GM04504 (cell line): ENCODE results near the gene ACOD1.
A peak's percentile ranks its signal among the peaks of the same experiment; 100 is the strongest.

Experiments used
- DNase-seq: peaks from one replicate; pipeline ENCODE4 v3.0.0-alpha.2; 2012; ENCODE audit warnings: low read depth

The ACOD1 gene

GRCh38 chr13:76991796-76992547 is 43.7 kb downstream of the ACOD1 start, which contains the start of gene CLN5:
Gene CLN5, plus strand, starts transcription at chr13:76992081. Its CDS starts 18 bp downstream, at chr13:76992099.
- DNase-seq: peak; percentile 78

- DNase-seq: no peak
These were observed 44.3 kb downstream of the ACOD1 start for GRCh38 chr13:76992548-76993001.

GRCh38 chr13:76993021-76993420 is 44.7 kb downstream of the ACOD1 start:
- no peak for DNase-seq

GRCh38 chr13:76993473-76993872 is 45.2 kb downstream of the ACOD1 start:
- DNase-seq: no peak

- DNase-seq: no peak
These were observed 46.0 kb downstream of the ACOD1 start for GRCh38 chr13:76994281-76994680.

- no peak for DNase-seq
These were observed 52.2 kb downstream of the ACOD1 start for GRCh38 chr13:77000475-77000874.

GRCh38 chr13:77001540-77001939 is 53.2 kb downstream of the ACOD1 start:
- no peak for DNase-seq

GRCh38 chr13:77001963-77002587 is 53.8 kb downstream of the ACOD1 start:
- DNase-seq: no peak

GRCh38 chr13:77002590-77003190 is 54.4 kb downstream of the ACOD1 start:
- no peak for DNase-seq
